Measurements from ENCODE around the gene ZNF777.

ZNF777 gene

DNA sequence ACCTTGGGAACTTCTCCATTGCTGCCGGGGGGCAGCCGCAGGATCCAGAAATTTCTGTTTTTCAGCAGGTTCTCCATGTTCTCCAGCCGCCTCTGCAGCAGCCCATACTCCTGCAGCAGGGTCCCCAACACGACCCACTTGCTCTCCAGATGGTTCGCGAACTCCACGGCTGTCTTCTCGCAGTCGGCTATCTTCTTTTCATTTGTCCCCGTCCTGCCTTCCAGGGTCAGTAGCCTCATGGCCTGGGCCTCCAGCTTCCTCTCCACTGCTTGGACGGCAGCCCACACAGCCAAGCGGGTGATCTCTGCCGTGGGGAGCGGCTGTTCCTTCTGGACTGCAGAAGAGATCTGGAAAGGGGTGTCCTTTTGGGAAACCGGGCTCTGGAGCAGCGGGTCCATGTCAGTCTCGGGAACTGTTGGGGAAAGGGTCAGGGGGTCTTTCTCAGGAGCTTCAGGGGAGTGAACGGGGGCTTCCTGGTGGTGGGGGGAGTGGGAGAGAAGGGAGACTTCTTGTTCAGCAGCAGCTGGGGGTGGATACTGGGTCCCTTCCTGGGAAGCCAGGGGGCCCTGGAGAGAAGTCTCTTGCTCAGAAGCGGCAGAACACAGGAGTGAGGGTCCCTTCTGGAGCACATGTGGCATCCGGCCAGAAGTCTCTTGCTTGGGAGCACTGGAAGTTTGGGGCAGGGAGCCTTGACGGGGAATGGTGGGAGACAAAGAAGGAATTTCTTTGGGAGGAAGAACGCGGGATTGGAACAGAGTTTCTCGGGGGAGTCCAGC, 5.5 kb downstream of the ZNF777 start:
- WGBS, result 94% methylated on average over 24 of the region's 24 CpGs

DNA sequence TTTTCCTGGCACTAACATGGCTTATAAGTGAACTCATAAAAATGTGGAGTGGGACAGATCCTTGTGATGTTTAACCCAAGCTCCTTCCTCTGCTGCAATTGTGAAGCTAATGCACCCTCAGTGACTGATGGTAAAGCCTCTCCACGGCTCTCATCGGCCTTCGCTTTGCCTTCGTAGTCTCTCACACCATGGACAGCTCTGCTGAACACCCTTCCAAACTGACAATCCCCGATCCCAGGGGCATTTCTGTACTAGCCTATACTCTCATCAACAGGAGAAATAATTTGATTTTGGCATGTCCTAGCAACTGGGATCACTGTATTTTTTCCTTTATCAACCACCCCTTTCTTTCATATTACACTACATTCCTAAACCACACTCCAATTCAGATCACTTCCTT, 6.1 kb downstream of the ZNF777 start:
- Histone ChIP-seq H2BK5ac (ENCODE audit: low read depth, low read length, poor library complexity, severe bottlenecking) (no peak overlapping the region), H2BK12ac (ENCODE audit: low read length in 2 of 2) (no peak overlapping the region), H2AFZ (ENCODE audit: low read depth, low read length) (no peak overlapping the region), H2AK5ac (ENCODE audit: low read length, severe bottlenecking) (no peak overlapping the region), H3K9ac (ENCODE audit: low read length) (no peak overlapping the region), H2BK120ac (ENCODE audit: low read depth, low read length) (no peak overlapping the region), H3K14ac (ENCODE audit: low read length in 2 of 2) (no peak overlapping the region), H3K36me3 (ENCODE audit: control insufficient read depth in 1 of 2, insufficient read depth in 2 of 2, low read depth in 1 of 2, low read length in 2 of 2) (peaks cover 50 to 56% of the 10 kb centered on the region in 2 experiments), H3K4me1 (ENCODE audit: control insufficient read depth, insufficient read depth, low read depth, low read length) (peaks cover 9% of the 10 kb centered on the region), H4K91ac (ENCODE audit: low read length) (no peak overlapping the region), H3K4me2 (ENCODE audit: low read length, poor library complexity, severe bottlenecking) (no peak overlapping the region), H4K8ac (ENCODE audit: low read length) (no peak overlapping the region), H3K23ac (ENCODE audit: low read length in 2 of 2) (no peak overlapping the region), H3K4ac (ENCODE audit: low read depth in 1 of 2, low read length in 2 of 2) (no peak overlapping the region), H3K9me3 (ENCODE audit: control insufficient read depth, low read length) (no peaks in the 10 kb centered on the region), H3K18ac (ENCODE audit: low read depth in 1 of 2, low read length in 2 of 2) (no peak overlapping the region), H3K4me3 (ENCODE audit: insufficient read depth in 1 of 2, low read depth in 1 of 2, low read length in 2 of 2) (no peak overlapping the region), H3K27me3 (ENCODE audit: control insufficient read depth in 1 of 2, insufficient read depth in 1 of 2, low read length in 2 of 2) (no peaks in the 10 kb centered on the region), H3K27ac (ENCODE audit: low read length, poor library complexity, severe bottlenecking) (no peak overlapping the region), H3K79me1 (replicated peaks; ENCODE audit: low read length, poor library complexity, severe bottlenecking) (peaks cover 49% of the 10 kb centered on the region), H2BK15ac (ENCODE audit: low read depth, poor library complexity, severe bottlenecking) (no peak overlapping the region)
- DNase-seq, result no peak
- WGBS, result 96% methylated on average over 5 of the region's 5 CpGs

More for the DNA sequence above, 5.5 kb downstream of the ZNF777 start:
- peaks cover 43 to 50% of the 10 kb centered on the region in 2 experiments for H3K36me3 ChIP-seq (ENCODE audit: control insufficient read depth in 1 of 2, insufficient read depth in 2 of 2, low read depth in 1 of 2, low read length in 2 of 2)
- DNase-seq, result no peak
- H2BK5ac ChIP-seq (ENCODE audit: low read depth, low read length, poor library complexity, severe bottlenecking), result no peak overlapping the region
- no peak overlapping the region for H4K91ac ChIP-seq (ENCODE audit: low read length)
- peaks cover 44% of the 10 kb centered on the region for H3K79me1 ChIP-seq (replicated peaks; ENCODE audit: low read length, poor library complexity, severe bottlenecking)
- H3K27ac ChIP-seq (ENCODE audit: low read length, poor library complexity, severe bottlenecking), result no peak overlapping the region
- H3K14ac ChIP-seq (ENCODE audit: low read length in 2 of 2), result no peak overlapping the region
- no peak overlapping the region for H3K18ac ChIP-seq (ENCODE audit: low read depth in 1 of 2, low read length in 2 of 2)
- H3K9me3 ChIP-seq (ENCODE audit: control insufficient read depth, low read length), result no peaks in the 10 kb centered on the region
- H3K4me1 ChIP-seq (ENCODE audit: control insufficient read depth, insufficient read depth, low read depth, low read length), result peaks cover 9% of the 10 kb centered on the region
- no peak overlapping the region for H3K9ac ChIP-seq (ENCODE audit: low read length)
- no peak overlapping the region for H3K23ac ChIP-seq (ENCODE audit: low read length in 2 of 2)
- no peak overlapping the region for H3K4me3 ChIP-seq (ENCODE audit: insufficient read depth in 1 of 2, low read depth in 1 of 2, low read length in 2 of 2)
- H2BK120ac ChIP-seq (ENCODE audit: low read depth, low read length), result no peak overlapping the region
- H2BK12ac ChIP-seq (ENCODE audit: low read length in 2 of 2), result no peak overlapping the region
- H3K27me3 ChIP-seq (ENCODE audit: control insufficient read depth in 1 of 2, insufficient read depth in 1 of 2, low read length in 2 of 2), result no peaks in the 10 kb centered on the region
- no peak overlapping the region for H4K8ac ChIP-seq (ENCODE audit: low read length)
- H3K4me2 ChIP-seq (ENCODE audit: low read length, poor library complexity, severe bottlenecking), result no peak overlapping the region
- H3K4ac ChIP-seq (ENCODE audit: low read depth in 1 of 2, low read length in 2 of 2), result no peak overlapping the region
- no peak overlapping the region for H2AFZ ChIP-seq (ENCODE audit: low read depth, low read length)
- no peak overlapping the region for H2AK5ac ChIP-seq (ENCODE audit: low read length, severe bottlenecking)
- no peak overlapping the region for H2BK15ac ChIP-seq (ENCODE audit: low read depth, poor library complexity, severe bottlenecking)

DNA sequence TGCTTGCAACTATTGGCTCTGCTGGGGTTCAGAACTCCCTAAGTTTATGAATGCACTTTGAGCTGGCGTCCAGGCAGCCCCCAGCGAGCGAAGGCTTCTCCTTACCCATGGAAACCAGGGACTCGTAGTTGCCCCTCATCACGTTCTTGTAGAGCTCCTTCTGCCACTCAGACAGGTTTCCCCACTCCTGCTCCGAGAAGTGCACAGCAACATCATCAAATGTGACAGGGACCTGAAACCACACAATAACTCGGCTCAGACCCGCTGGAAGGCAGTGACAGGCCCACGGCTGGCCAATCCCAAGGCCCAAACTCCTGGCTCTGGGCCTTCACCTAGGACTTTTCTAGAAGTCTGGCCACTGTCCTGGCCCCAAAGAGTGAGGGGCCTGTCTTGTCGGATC, 6.9 kb downstream of the ZNF777 start:
- H2AFZ ChIP-seq (ENCODE audit: low read depth, low read length), result no peak overlapping the region
- H3K4me3 ChIP-seq (ENCODE audit: insufficient read depth in 1 of 2, low read depth in 1 of 2, low read length in 2 of 2), result no peak overlapping the region
- no peak overlapping the region for H3K27ac ChIP-seq (ENCODE audit: low read length, poor library complexity, severe bottlenecking)
- H3K23ac ChIP-seq (ENCODE audit: low read length in 2 of 2), result no peak overlapping the region
- H4K91ac ChIP-seq (ENCODE audit: low read length), result no peak overlapping the region
- 99% methylated on average over 10 of the region's 10 CpGs for WGBS
- peaks cover 3% of the 10 kb centered on the region for H3K4me1 ChIP-seq (ENCODE audit: control insufficient read depth, insufficient read depth, low read depth, low read length)
- H3K36me3 ChIP-seq (ENCODE audit: control insufficient read depth in 1 of 2, insufficient read depth in 2 of 2, low read depth in 1 of 2, low read length in 2 of 2), result peaks cover 54 to 64% of the 10 kb centered on the region in 2 experiments
- H4K8ac ChIP-seq (ENCODE audit: low read length), result no peak overlapping the region
- no peaks in the 10 kb centered on the region for H3K9me3 ChIP-seq (ENCODE audit: control insufficient read depth, low read length)
- H3K4me2 ChIP-seq (ENCODE audit: low read length, poor library complexity, severe bottlenecking), result no peak overlapping the region
- H2AK5ac ChIP-seq (ENCODE audit: low read length, severe bottlenecking), result no peak overlapping the region
- H3K27me3 ChIP-seq (ENCODE audit: control insufficient read depth in 1 of 2, insufficient read depth in 1 of 2, low read length in 2 of 2), result no peaks in the 10 kb centered on the region
- no peak overlapping the region for H3K9ac ChIP-seq (ENCODE audit: low read length)
- H2BK120ac ChIP-seq (ENCODE audit: low read depth, low read length), result no peak overlapping the region
- no peak overlapping the region for H3K18ac ChIP-seq (ENCODE audit: low read depth in 1 of 2, low read length in 2 of 2)
- H3K14ac ChIP-seq (ENCODE audit: low read length in 2 of 2), result no peak overlapping the region
- peaks cover 50% of the 10 kb centered on the region for H3K79me1 ChIP-seq (replicated peaks; ENCODE audit: low read length, poor library complexity, severe bottlenecking)
- H2BK15ac ChIP-seq (ENCODE audit: low read depth, poor library complexity, severe bottlenecking), result no peak overlapping the region
- no peak for DNase-seq
- no peak overlapping the region for H3K4ac ChIP-seq (ENCODE audit: low read depth in 1 of 2, low read length in 2 of 2)
- H2BK12ac ChIP-seq (ENCODE audit: low read length in 2 of 2), result no peak overlapping the region
- H2BK5ac ChIP-seq (ENCODE audit: low read depth, low read length, poor library complexity, severe bottlenecking), result no peak overlapping the region

DNA sequence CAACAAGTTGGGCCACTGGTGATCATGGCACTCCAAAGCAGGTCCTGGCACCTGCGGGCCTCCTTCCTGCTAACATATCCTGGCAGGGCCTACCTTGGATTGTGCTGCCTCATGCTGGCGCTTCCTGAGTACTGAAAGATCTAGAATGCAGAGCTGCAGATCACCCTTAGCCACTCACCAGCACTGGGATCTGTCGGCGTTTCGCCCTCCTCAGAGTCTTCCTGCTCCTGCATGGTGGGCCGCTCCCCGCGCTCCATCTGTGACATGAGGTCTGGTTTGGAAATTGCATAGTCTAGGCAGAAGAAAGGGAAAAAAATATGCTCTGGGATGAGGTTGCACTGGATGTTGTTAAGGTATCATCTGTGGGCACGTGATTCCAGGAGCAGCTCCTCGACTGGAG, 10.0 kb downstream of the ZNF777 start:
- no peaks in the 10 kb centered on the region for H3K4me1 ChIP-seq (ENCODE audit: control insufficient read depth, insufficient read depth, low read depth, low read length)
- H3K4me2 ChIP-seq (ENCODE audit: low read length, poor library complexity, severe bottlenecking), result no peak overlapping the region
- H2AFZ ChIP-seq (ENCODE audit: low read depth, low read length), result no peak overlapping the region
- H3K4ac ChIP-seq (ENCODE audit: low read depth in 1 of 2, low read length in 2 of 2), result no peak overlapping the region
- H3K27me3 ChIP-seq (ENCODE audit: control insufficient read depth in 1 of 2, insufficient read depth in 1 of 2, low read length in 2 of 2), result no peaks in the 10 kb centered on the region
- H3K4me3 ChIP-seq (ENCODE audit: insufficient read depth in 1 of 2, low read depth in 1 of 2, low read length in 2 of 2), result no peak overlapping the region
- H3K18ac ChIP-seq (ENCODE audit: low read depth in 1 of 2, low read length in 2 of 2), result no peak overlapping the region
- DNase-seq, result no peak
- no peak overlapping the region for H3K14ac ChIP-seq (ENCODE audit: low read length in 2 of 2)
- H2BK15ac ChIP-seq (ENCODE audit: low read depth, poor library complexity, severe bottlenecking), result no peak overlapping the region
- peaks cover 45% of the 10 kb centered on the region for H3K79me1 ChIP-seq (replicated peaks; ENCODE audit: low read length, poor library complexity, severe bottlenecking)
- no peaks in the 10 kb centered on the region for H3K9me3 ChIP-seq (ENCODE audit: control insufficient read depth, low read length)
- H4K91ac ChIP-seq (ENCODE audit: low read length), result no peak overlapping the region
- WGBS, result 96% methylated on average over 10 of the region's 10 CpGs
- H3K23ac ChIP-seq (ENCODE audit: low read length in 2 of 2), result no peak overlapping the region
- no peak overlapping the region for H2BK12ac ChIP-seq (ENCODE audit: low read length in 2 of 2)
- no peak overlapping the region for H4K8ac ChIP-seq (ENCODE audit: low read length)
- H3K9ac ChIP-seq (ENCODE audit: low read length), result no peak overlapping the region
- H3K36me3 ChIP-seq (ENCODE audit: control insufficient read depth in 1 of 2, insufficient read depth in 2 of 2, low read depth in 1 of 2, low read length in 2 of 2), result peaks cover 68 to 82% of the 10 kb centered on the region in 2 experiments
- no peak overlapping the region for H3K27ac ChIP-seq (ENCODE audit: low read length, poor library complexity, severe bottlenecking)
- H2AK5ac ChIP-seq (ENCODE audit: low read length, severe bottlenecking), result no peak overlapping the region
- H2BK120ac ChIP-seq (ENCODE audit: low read depth, low read length), result no peak overlapping the region
- H2BK5ac ChIP-seq (ENCODE audit: low read depth, low read length, poor library complexity, severe bottlenecking), result no peak overlapping the region

All from mesenchymal stem cell (in vitro differentiated cells and primary cell).